HEK293 (cell line): Measurements from ENCODE around the gene NOC2L.

Experiments
- BCL11B ChIP-seq: fragments of 450-650 bp; formaldehyde crosslinking; IDR thresholded peaks from 2 replicates; pipeline ENCODE4 v1.5.1; 2016; ENCODE audit warnings: low read depth, missing biosample characterization, missing genetic modification characterization
- FEZF1 ChIP-seq: fragments of 450-650 bp; formaldehyde crosslinking; IDR thresholded peaks from 2 replicates; pipeline ENCODE4 v1.5.1; 2016; ENCODE audit warnings: missing biosample characterization, missing genetic modification characterization
- GLI2 ChIP-seq: fragments of 450-650 bp; formaldehyde crosslinking; IDR thresholded peaks from 2 replicates; pipeline ENCODE4; 2017; ENCODE audit warnings: missing biosample characterization, missing genetic modification characterization, low read depth, borderline replicate concordance
- KLF17 ChIP-seq: fragments of 450-650 bp; formaldehyde crosslinking; IDR thresholded peaks from 2 replicates; pipeline ENCODE4 v1.5.1; 2016; ENCODE audit warnings: missing biosample characterization, missing genetic modification characterization
- KLF7 ChIP-seq: fragments of 450-650 bp; formaldehyde crosslinking; IDR thresholded peaks from 2 replicates; pipeline ENCODE4 v1.5.1; 2016; ENCODE audit warnings: missing biosample characterization, missing genetic modification characterization, borderline replicate concordance
- OSR2 ChIP-seq: fragments of 450-650 bp; formaldehyde crosslinking; IDR thresholded peaks from 2 replicates; pipeline ENCODE4 v1.5.1; 2016; ENCODE audit warnings: missing biosample characterization, missing genetic modification characterization
- PBX3 ChIP-seq: sonication (generic); formaldehyde crosslinking; IDR thresholded peaks from 2 replicates; pipeline ENCODE4 v1.8.1; 2022; ENCODE audit warnings: mild to moderate bottlenecking, moderate library complexity, missing genetic modification reagents
- PRDM6 ChIP-seq: fragments of 450-650 bp; formaldehyde crosslinking; IDR thresholded peaks from 2 replicates; pipeline ENCODE4 v1.5.1; 2017; ENCODE audit warnings: missing biosample characterization, missing genetic modification characterization
- ZBTB1 ChIP-seq: fragments of 450-650 bp; formaldehyde crosslinking; IDR thresholded peaks from 2 replicates; pipeline ENCODE4 v1.5.1; 2016; ENCODE audit warnings: missing biosample characterization, missing genetic modification characterization
- ZBTB17 ChIP-seq: fragments of 450-650 bp; formaldehyde crosslinking; IDR thresholded peaks from 2 replicates; pipeline ENCODE4 v1.5.1; 2016; ENCODE audit warnings: missing biosample characterization, missing genetic modification characterization
- ZBTB21 ChIP-seq: fragments of 450-650 bp; formaldehyde crosslinking; IDR thresholded peaks from 2 replicates; pipeline ENCODE4 v1.5.1; 2017; ENCODE audit warnings: missing biosample characterization, missing genetic modification characterization
- ZFP41 ChIP-seq: fragments of 450-650 bp; formaldehyde crosslinking; IDR thresholded peaks from 2 replicates; pipeline ENCODE4 v1.5.1; 2016; ENCODE audit warnings: missing biosample characterization, missing genetic modification characterization, borderline replicate concordance
- ZNF114 ChIP-seq: fragments of 450-650 bp; formaldehyde crosslinking; IDR thresholded peaks from 2 replicates; pipeline ENCODE4 v1.5.0; 2017; ENCODE audit warnings: missing biosample characterization, missing genetic modification characterization
- ZNF132 ChIP-seq: fragments of 450-650 bp; formaldehyde crosslinking; IDR thresholded peaks from 2 replicates; pipeline ENCODE4 v1.5.1; 2017; ENCODE audit warnings: missing biosample characterization, missing genetic modification characterization, borderline replicate concordance
- ZNF175 ChIP-seq: fragments of 450-650 bp; formaldehyde crosslinking; IDR thresholded peaks from 2 replicates; pipeline ENCODE4 v1.5.1; 2016; ENCODE audit warnings: missing biosample characterization, missing genetic modification characterization
- ZNF184 ChIP-seq: fragments of 450-650 bp; IDR thresholded peaks from 2 replicates; pipeline ENCODE4 v1.5.1; 2018; ENCODE audit warnings: missing biosample characterization, mild to moderate bottlenecking, missing genetic modification characterization
- ZNF211 ChIP-seq: fragments of 450-650 bp; formaldehyde crosslinking; IDR thresholded peaks from 2 replicates; pipeline ENCODE4 v1.5.1; 2016; ENCODE audit warnings: low read depth, missing biosample characterization, missing genetic modification characterization
- ZNF24 ChIP-seq: fragments of 450-650 bp; formaldehyde crosslinking; IDR thresholded peaks from 2 replicates; pipeline ENCODE4 v1.5.1; 2016; ENCODE audit warnings: missing biosample characterization, missing genetic modification characterization
- ZNF280D ChIP-seq: fragments of 450-650 bp; formaldehyde crosslinking; IDR thresholded peaks from 2 replicates; pipeline ENCODE4 v1.5.1; 2016; ENCODE audit warnings: missing biosample characterization, missing genetic modification characterization
- ZNF391 ChIP-seq: fragments of 450-650 bp; formaldehyde crosslinking; IDR thresholded peaks from 2 replicates; pipeline ENCODE4 v1.5.1; 2016; ENCODE audit warnings: low read depth, missing biosample characterization, missing genetic modification characterization, borderline replicate concordance
- ZNF404 ChIP-seq: fragments of 450-650 bp; formaldehyde crosslinking; IDR thresholded peaks from 2 replicates; pipeline ENCODE4 v1.5.1; 2017; ENCODE audit warnings: missing biosample characterization, missing genetic modification characterization
- ZNF426 ChIP-seq: fragments of 450-650 bp; formaldehyde crosslinking; IDR thresholded peaks from 2 replicates; pipeline ENCODE4 v1.5.1; 2017; ENCODE audit warnings: missing biosample characterization, missing genetic modification characterization, mild to moderate bottlenecking, inconsistent platforms, moderate library complexity
- ZNF48 ChIP-seq: fragments of 450-650 bp; formaldehyde crosslinking; IDR thresholded peaks from 2 replicates; pipeline ENCODE4 v1.5.1; 2016; ENCODE audit warnings: missing biosample characterization, missing genetic modification characterization
- ZNF555 ChIP-seq: fragments of 450-650 bp; formaldehyde crosslinking; conservative IDR thresholded peaks from 2 replicates; pipeline ENCODE4 v1.5.1; 2017; ENCODE audit warnings: missing biosample characterization, mild to moderate bottlenecking, missing genetic modification characterization, inconsistent platforms
- ZNF560 ChIP-seq: fragments of 450-650 bp; formaldehyde crosslinking; IDR thresholded peaks from 2 replicates; pipeline ENCODE4 v1.5.1; 2017; ENCODE audit warnings: missing biosample characterization, missing genetic modification characterization, borderline replicate concordance
- ZNF571 ChIP-seq: fragments of 450-650 bp; formaldehyde crosslinking; IDR thresholded peaks from 2 replicates; pipeline ENCODE4 v1.5.0; 2017; ENCODE audit warnings: missing biosample characterization, missing genetic modification characterization
- ZNF621 ChIP-seq: fragments of 450-650 bp; formaldehyde crosslinking; IDR thresholded peaks from 2 replicates; pipeline ENCODE4 v1.5.1; 2017; ENCODE audit warnings: missing biosample characterization, missing genetic modification characterization
- ZNF623 ChIP-seq: fragments of 450-650 bp; formaldehyde crosslinking; IDR thresholded peaks from 2 replicates; pipeline ENCODE4 v1.5.1; 2016; ENCODE audit warnings: missing biosample characterization, missing genetic modification characterization
- ZNF658 ChIP-seq: fragments of 450-650 bp; formaldehyde crosslinking; IDR thresholded peaks from 2 replicates; pipeline ENCODE4; 2016; ENCODE audit warnings: missing biosample characterization, missing genetic modification characterization
- ZNF76 ChIP-seq: fragments of 450-650 bp; formaldehyde crosslinking; IDR thresholded peaks from 2 replicates; pipeline ENCODE4; 2016; ENCODE audit warnings: low read depth, missing biosample characterization, missing genetic modification characterization, borderline replicate concordance
- ZNF768 ChIP-seq: fragments of 450-650 bp; formaldehyde crosslinking; IDR thresholded peaks from 2 replicates; pipeline ENCODE4 v1.5.1; 2018; ENCODE audit warnings: missing biosample characterization, mild to moderate bottlenecking, missing genetic modification characterization
- ZNF791 ChIP-seq: fragments of 450-650 bp; formaldehyde crosslinking; IDR thresholded peaks from 2 replicates; pipeline ENCODE4 v1.5.1; 2016; ENCODE audit warnings: missing biosample characterization, missing genetic modification characterization
- ZNF792 ChIP-seq: fragments of 450-650 bp; formaldehyde crosslinking; IDR thresholded peaks from 2 replicates; pipeline ENCODE4 v1.5.1; 2016; ENCODE audit warnings: missing biosample characterization, missing genetic modification characterization
- ZNF830 ChIP-seq: fragments of 450-650 bp; IDR thresholded peaks from 2 replicates; pipeline ENCODE4 v1.5.0; 2018; ENCODE audit warnings: missing biosample characterization, missing genetic modification characterization, low read depth, mild to moderate bottlenecking, moderate library complexity
- ZNF843 ChIP-seq: fragments of 450-650 bp; formaldehyde crosslinking; IDR thresholded peaks from 2 replicates; pipeline ENCODE4 v1.5.1; 2016; ENCODE audit warnings: missing biosample characterization, missing genetic modification characterization
- ZSCAN30 ChIP-seq: fragments of 450-650 bp; IDR thresholded peaks from 2 replicates; pipeline ENCODE4 v1.5.1; 2018; ENCODE audit warnings: missing biosample characterization, mild to moderate bottlenecking, missing genetic modification characterization, moderate library complexity

NOC2L gene

GRCh38 chr1:917466-918091 lies 41.5 kb downstream of the NOC2L start (continued):
- no peak for TF ChIP-seq ZNF555 (tag by site-specific recombination)
- no peak for TF ChIP-seq GLI2
- no peak for TF ChIP-seq ZNF658 (tag by site-specific recombination)
- peak; percentile 56; the same call in 1 of the 2 replicates for TF ChIP-seq FEZF1 (tag by site-specific recombination)
- TF ChIP-seq ZNF623 = no peak
- peak; percentile 77 for TF ChIP-seq ZNF843 (tag by site-specific recombination)
- TF ChIP-seq ZNF114 (tag by site-specific recombination) = no peak
- no peak for TF ChIP-seq ZNF184 (tag by site-specific recombination)
- TF ChIP-seq ZBTB21 (tag by site-specific recombination) = no peak
- no peak for TF ChIP-seq ZNF768 (tag by site-specific recombination)
- TF ChIP-seq ZNF791 = no peak
- TF ChIP-seq BCL11B = no peak
- no peak for TF ChIP-seq ZNF175 (tag by site-specific recombination)
- no peak for TF ChIP-seq PBX3 (CRISPR knock-in tag)
- TF ChIP-seq ZNF426 (tag by site-specific recombination) = no peak
- TF ChIP-seq ZNF830 (tag by site-specific recombination) = no peak
- peak; percentile 50; the same call in 1 of the 2 replicates for TF ChIP-seq OSR2 (tag by site-specific recombination)
- TF ChIP-seq PRDM6 (tag by site-specific recombination) = peak; percentile 36
- no peak for TF ChIP-seq ZFP41 (tag by site-specific recombination)
- no peak for TF ChIP-seq ZNF404 (tag by site-specific recombination)
- TF ChIP-seq ZNF48 (tag by site-specific recombination) = no peak
- no peak for TF ChIP-seq ZNF280D
- TF ChIP-seq ZBTB1 = no peak
- TF ChIP-seq ZNF211 (tag by site-specific recombination) = no peak
- no peak for TF ChIP-seq ZSCAN30 (tag by site-specific recombination)
- no peak for TF ChIP-seq ZNF132 (tag by site-specific recombination)
- no peak for TF ChIP-seq ZNF621 (tag by site-specific recombination)
- TF ChIP-seq ZNF391 = no peak
- no peak for TF ChIP-seq ZBTB17 (tag by site-specific recombination)
- TF ChIP-seq ZNF76 (tag by site-specific recombination) = no peak
- TF ChIP-seq KLF17 (tag by site-specific recombination) = no peak
- TF ChIP-seq ZNF792 = no peak
- TF ChIP-seq KLF7 (tag by site-specific recombination) = no peak
- TF ChIP-seq ZNF560 (tag by site-specific recombination) = no peak
- TF ChIP-seq ZNF24 (tag by site-specific recombination) = no peak
- no peak for TF ChIP-seq ZNF571 (tag by site-specific recombination)
